Liver (tissue), 9 donors: ENCODE measurements around the gene IL17RC. TPM values are rescaled to one million over a fixed set of nuclear protein-coding genes. Genes with fewer than 3 reads are reported as not detected.

Experiments used
- DNase-seq: peaks from one replicate; pipeline ENCODE4 v3.0.0-alpha.2; 2017; ENCODE audit warnings: low spot score
- H3K27ac ChIP-seq, 2 donors: one replicate each; pipeline ENCODE4 v1.7.0; 2013; ENCODE audit warnings: inconsistent platforms in 2 of 2, low read length in 2 of 2, control low read depth in 1 of 2, low read depth in 1 of 2, mild to moderate bottlenecking in 1 of 2
- H3K27me3 ChIP-seq, 4 donors: one replicate each; pipeline versions ENCODE4 v1.6.1 to v1.7.0; 2013; ENCODE audit warnings: low read length in 3 of 4, inconsistent platforms in 1 of 4, mild to moderate bottlenecking in 1 of 4, moderate library complexity in 1 of 4; ENCODE audit not compliant: control insufficient read depth in 4 of 4, insufficient read depth in 4 of 4
- H3K36me3 ChIP-seq, 4 donors: one replicate each; pipeline versions ENCODE4 v1.6.1 to v1.7.0; 2013; ENCODE audit warnings: low read length in 3 of 4, mild to moderate bottlenecking in 3 of 4, low read depth in 1 of 4, moderate library complexity in 1 of 4; ENCODE audit not compliant: control insufficient read depth in 4 of 4, insufficient read depth in 3 of 4
- H3K4me1 ChIP-seq, 4 donors: one replicate each; pipeline versions ENCODE4 v1.6.1 to v1.7.0; 2013; ENCODE audit warnings: low read length in 3 of 4, mild to moderate bottlenecking in 3 of 4, moderate library complexity in 1 of 4; ENCODE audit not compliant: control insufficient read depth in 4 of 4, insufficient read depth in 4 of 4
- H3K4me3 ChIP-seq, 3 donors: one replicate each; pipeline versions ENCODE4 v1.6.1 to v1.7.0; 2013; ENCODE audit warnings: low read length in 3 of 3, control low read depth in 1 of 3, low read depth in 1 of 3, mild to moderate bottlenecking in 1 of 3
- H3K9ac ChIP-seq, 2 donors: one replicate each; pipeline ENCODE4 v1.7.0; 2013; ENCODE audit warnings: low read length in 2 of 2, mild to moderate bottlenecking in 2 of 2, moderate library complexity in 2 of 2, control low read depth in 1 of 2, low read depth in 1 of 2
- H3K9me3 ChIP-seq, 4 donors: one replicate each; pipeline versions ENCODE4 v1.6.1 to v1.7.0; 2013; ENCODE audit warnings: low read length in 3 of 4; ENCODE audit not compliant: control insufficient read depth in 4 of 4
- CTCF ChIP-seq: fragments of 150-350 bp; IDR thresholded peaks from 2 replicates; pipeline ENCODE4 v1.5.1; 2017; ENCODE audit warnings: improper control_type of control experiment, low read depth, low read length; ENCODE audit not compliant: missing input control
- FOXA2 ChIP-seq: IDR thresholded peaks from 2 replicates; pipeline ENCODE4 v1.6.1; 2016; ENCODE audit warnings: antibody characterized with exemption
- HNF4G ChIP-seq: IDR thresholded peaks from 2 replicates; pipeline ENCODE4 v1.6.1; 2016; ENCODE audit warnings: antibody characterized with exemption
- JUND ChIP-seq, 2 donors: IDR thresholded peaks; 2 replicates each; pipeline ENCODE4 v1.6.1; 2016; ENCODE audit warnings: antibody characterized with exemption in 2 of 2
- NR2F2 ChIP-seq: IDR thresholded peaks from 2 replicates; pipeline ENCODE4 v1.6.1; 2016; ENCODE audit warnings: antibody characterized with exemption
- RAD21 ChIP-seq, 2 donors: IDR thresholded peaks; 2 replicates each; pipeline ENCODE4 v1.6.1; 2016; ENCODE audit warnings: antibody characterized with exemption in 2 of 2, mild to moderate bottlenecking in 2 of 2
- REST ChIP-seq: IDR thresholded peaks from 2 replicates; pipeline ENCODE4 v1.6.1; 2016; ENCODE audit warnings: antibody characterized with exemption, mild to moderate bottlenecking
- SP1 ChIP-seq: IDR thresholded peaks from 2 replicates; pipeline ENCODE4 v1.6.1; 2018; ENCODE audit warnings: antibody characterized with exemption, mild to moderate bottlenecking
- TAF1 ChIP-seq: conservative IDR thresholded peaks from 2 replicates; pipeline ENCODE4 v1.6.1; 2016; ENCODE audit warnings: antibody characterized with exemption, mild to moderate bottlenecking
- YY1 ChIP-seq: IDR thresholded peaks from 2 replicates; pipeline ENCODE4 v1.6.1; 2016; ENCODE audit warnings: antibody characterized with exemption, mild to moderate bottlenecking
- whole genome bisulfite sequencing: extraction: QIAGEN DNeasy Blood & Tissue Kit; methylation state at CpG from one replicate; pipeline ENCODE4 v1.1.7; 2013; 5-methylcytosine and 5-hydroxymethylcytosine counted together
- polyA plus RNA-seq, 2 donors: library from polyadenylated mRNA; stranded (reverse) in 1 of 2; unstranded in 1 of 2; fragments of 200-250 nt in 1 of 2; fragments of >200 nt in 1 of 2; fragmentation: Nextera tagmentation in 1 of 2; extraction: Ambion mirVana in 1 of 2; gene quantifications; one replicate each; pipeline versions ENCODE4 v1.2.1 to v1.2.3, GENCODE V29; 2013 to 2015
- total RNA-seq, 2 donors: library from RNA; depleted of rRNA; stranded (reverse); fragments of >200 nt; gene quantifications; one replicate each; pipeline ENCODE4 v1.2.3, GENCODE V29; 2014
- TF ChIP-seq, protein P1 (sequence below): IDR thresholded peaks from 2 replicates; pipeline ENCODE4 v1.6.1; 2016; ENCODE audit warnings: antibody characterized with exemption
- TF ChIP-seq, protein P2 (sequence below): IDR thresholded peaks from 2 replicates; pipeline ENCODE4 v1.6.1; 2016; ENCODE audit warnings: antibody characterized with exemption
- TF ChIP-seq, protein P3 (sequence below): IDR thresholded peaks from 2 replicates; pipeline ENCODE4 v1.6.1; 2016; ENCODE audit warnings: antibody characterized with exemption
- donor health status: healthy.
- donor health status: healthy.
- donor health status: healthy.
- donor health status: healthy.
- donor health status: healthy.

Gene IL17RC
- total and polyA plus RNA-seq, 4 donors, result 15.4 to 62.8 (median 25.7) TPM

GRCh38 chr3:9951126-9951525, 34.2 kb downstream of the IL17RC start:
- Histone ChIP-seq H3K9ac (no peak overlapping the region), H3K36me3 (no peaks in the 10 kb centered on the region), H3K4me3 (no peak overlapping the region), H3K27me3 (peaks cover 0 to 3% (median 0%) of the 10 kb centered on the region in 4 donors), H3K27ac (no peak overlapping the region), H3K9me3 (no peaks in the 10 kb centered on the region), H3K4me1 (peaks cover 12 to 35% (median 21%) of the 10 kb centered on the region in 4 donors)
- 62% methylated on average over 7 of the region's 7 CpGs for WGBS
- TF ChIP-seq RAD21 (IDR thresholded peaks at IDR 0.05), result no peak
- TF ChIP-seq SP1, result no peak
- TF ChIP-seq CTCF, result no peak
- no peak for TF ChIP-seq REST
- no peak for TF ChIP-seq JUND (IDR thresholded peaks at IDR 0.05)
- no peak for TF ChIP-seq YY1
- TF ChIP-seq, protein P1, sequence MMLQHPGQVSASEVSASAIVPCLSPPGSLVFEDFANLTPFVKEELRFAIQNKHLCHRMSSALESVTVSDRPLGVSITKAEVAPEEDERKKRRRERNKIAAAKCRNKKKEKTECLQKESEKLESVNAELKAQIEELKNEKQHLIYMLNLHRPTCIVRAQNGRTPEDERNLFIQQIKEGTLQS, result no peak
- TF ChIP-seq TAF1, result no peak
- DNase-seq, result no peak

DNA sequence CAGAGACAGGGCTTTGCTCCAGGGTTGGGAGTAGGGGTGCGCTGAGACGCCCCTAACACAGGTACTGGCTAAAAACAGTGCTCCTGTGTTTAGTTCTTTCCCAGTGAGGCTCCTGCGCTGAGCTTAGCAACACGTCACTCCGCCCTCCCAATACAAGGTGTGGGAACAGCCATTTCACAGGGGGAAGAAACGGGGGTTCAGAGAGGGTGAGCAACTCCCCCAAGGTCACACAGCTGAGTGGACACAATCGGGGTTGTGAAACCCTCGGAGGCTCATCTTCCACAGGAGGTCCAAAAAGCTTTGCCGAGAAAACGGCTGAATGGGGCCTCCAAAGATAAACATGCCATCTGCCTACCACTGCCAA, 34.7 kb downstream of the IL17RC start:
- DNase-seq, result no peak
- Histone ChIP-seq H3K36me3 (no peaks in the 10 kb centered on the region), H3K4me1 (peaks cover 12 to 30% (median 22%) of the 10 kb centered on the region in 4 donors), H3K4me3 (peak overlapping the region in 1 of 3 donors; percentile 53), H3K27ac (no peak overlapping the region), H3K27me3 (peaks cover 0 to 3% (median 0%) of the 10 kb centered on the region in 4 donors), H3K9me3 (no peaks in the 10 kb centered on the region), H3K9ac (no peak overlapping the region)
- WGBS, result 46% methylated on average over 10 of the region's 10 CpGs
- TF ChIP-seq, protein P1, result no peak
- no peak for TF ChIP-seq NR2F2
- TF ChIP-seq, protein P2, sequence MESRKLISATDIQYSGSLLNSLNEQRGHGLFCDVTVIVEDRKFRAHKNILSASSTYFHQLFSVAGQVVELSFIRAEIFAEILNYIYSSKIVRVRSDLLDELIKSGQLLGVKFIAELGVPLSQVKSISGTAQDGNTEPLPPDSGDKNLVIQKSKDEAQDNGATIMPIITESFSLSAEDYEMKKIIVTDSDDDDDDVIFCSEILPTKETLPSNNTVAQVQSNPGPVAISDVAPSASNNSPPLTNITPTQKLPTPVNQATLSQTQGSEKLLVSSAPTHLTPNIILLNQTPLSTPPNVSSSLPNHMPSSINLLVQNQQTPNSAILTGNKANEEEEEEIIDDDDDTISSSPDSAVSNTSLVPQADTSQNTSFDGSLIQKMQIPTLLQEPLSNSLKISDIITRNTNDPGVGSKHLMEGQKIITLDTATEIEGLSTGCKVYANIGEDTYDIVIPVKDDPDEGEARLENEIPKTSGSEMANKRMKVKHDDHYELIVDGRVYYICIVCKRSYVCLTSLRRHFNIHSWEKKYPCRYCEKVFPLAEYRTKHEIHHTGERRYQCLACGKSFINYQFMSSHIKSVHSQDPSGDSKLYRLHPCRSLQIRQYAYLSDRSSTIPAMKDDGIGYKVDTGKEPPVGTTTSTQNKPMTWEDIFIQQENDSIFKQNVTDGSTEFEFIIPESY, result no peak
- TF ChIP-seq, protein P3, sequence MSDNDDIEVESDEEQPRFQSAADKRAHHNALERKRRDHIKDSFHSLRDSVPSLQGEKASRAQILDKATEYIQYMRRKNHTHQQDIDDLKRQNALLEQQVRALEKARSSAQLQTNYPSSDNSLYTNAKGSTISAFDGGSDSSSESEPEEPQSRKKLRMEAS, result no peak
- TF ChIP-seq HNF4G, result no peak
- no peak for TF ChIP-seq FOXA2
